HL-60 (cell line): ENCODE results near the gene NAT14.
A peak's percentile ranks its signal among the peaks of the same experiment; 100 is the strongest.

Experiments
- CTCF ChIP-seq: IDR thresholded peaks from one replicate; pipeline ENCODE4 v1.5.1; 2011; ENCODE audit warnings: low read length, control low read depth, inconsistent platforms; ENCODE audit not compliant: insufficient read depth
- GABPA ChIP-seq: IDR thresholded peaks from 2 replicates; pipeline ENCODE4 v1.6.1; 2012; ENCODE audit warnings: low read depth
- POLR2AphosphoS5 ChIP-seq: IDR thresholded peaks from 2 replicates; pipeline ENCODE4 v1.6.1; 2012; ENCODE audit warnings: low read depth
- REST ChIP-seq: IDR thresholded peaks from 2 replicates; pipeline ENCODE4 v1.6.1; 2012; ENCODE audit warnings: low read depth; ENCODE audit not compliant: insufficient replicate concordance

GRCh38 chr19:55503502-55504251 is 18.7 kb downstream of the NAT14 start:
- peak; percentile 89 for TF ChIP-seq CTCF
- no peak for TF ChIP-seq GABPA
- TF ChIP-seq POLR2AphosphoS5, result no peak
- TF ChIP-seq REST, result no peak
